LNCaP clone FGC (cell line): ENCODE data around the gene LRRK1.
A peak's percentile ranks its signal among the peaks of the same experiment; 100 is the strongest.

Experiments
- DNase-seq: peaks from one replicate; pipeline ENCODE4 v3.0.0-alpha.2; 2011; ENCODE audit warnings: low read depth
- H3K4me3 ChIP-seq: 2 replicates; pipeline ENCODE4 v1.5.1; 2011; ENCODE audit warnings: mild to moderate bottlenecking, low read depth, low read length, control low read depth
- CTCF ChIP-seq: IDR thresholded peaks from 2 replicates; pipeline ENCODE4 v1.5.1; 2012; ENCODE audit warnings: mild to moderate bottlenecking; ENCODE audit not compliant: control insufficient read depth, insufficient read depth; ENCODE audit errors: extremely low read depth

The LRRK1 gene

GRCh38 chr15:100901296-100901695 is 17.9 kb upstream of the LRRK1 start:
- no peak overlapping the region for H3K4me3 ChIP-seq
- DNase-seq: no peak
- no peak for TF ChIP-seq CTCF

- peak overlapping the region; percentile 32 for H3K4me3 ChIP-seq
- no peak for DNase-seq
- no peak for TF ChIP-seq CTCF
Measured at GRCh38 chr15:100901702-100902435, 17.3 kb upstream of the LRRK1 start.

DNA sequence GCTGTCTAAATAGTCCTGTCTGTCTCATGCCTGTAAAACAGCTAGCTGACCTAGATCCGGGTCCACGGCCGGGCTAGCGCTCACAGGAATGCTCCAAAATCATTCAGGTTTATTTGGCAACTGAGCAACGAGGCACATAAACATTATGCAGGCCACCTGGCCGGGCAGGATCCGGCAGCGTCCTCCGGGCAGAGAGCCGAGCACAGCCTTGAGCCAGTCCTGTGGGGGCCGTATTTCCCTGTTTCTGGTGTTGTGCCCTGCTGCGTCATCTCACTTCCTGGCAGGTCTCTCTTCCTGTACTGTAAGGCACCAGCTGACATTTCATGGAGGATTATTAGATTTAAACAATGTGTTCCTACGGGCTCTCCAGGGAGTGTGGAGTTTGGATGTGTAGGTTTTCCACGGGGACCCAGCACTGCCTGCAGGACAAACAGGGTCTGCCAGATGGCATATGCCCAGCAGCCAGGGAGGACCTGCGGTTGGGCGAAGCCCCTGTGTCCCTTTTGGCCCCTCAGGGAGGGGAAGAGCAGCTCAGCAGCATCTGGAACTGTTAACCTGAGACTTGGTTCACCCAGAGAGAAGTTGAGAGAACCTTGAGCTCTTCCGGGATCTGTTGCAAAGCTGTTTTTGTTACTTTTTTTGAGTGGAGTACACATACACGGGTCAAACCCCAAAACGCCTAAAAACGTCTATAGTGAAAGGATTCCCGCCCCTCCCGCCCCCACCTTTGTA is 16.6 kb upstream of the LRRK1 start:
- peak; percentile 99 for DNase-seq
- peak overlapping the region; percentile 34 for H3K4me3 ChIP-seq
- TF ChIP-seq CTCF: no peak

- no peak for DNase-seq
- TF ChIP-seq CTCF: no peak
Measured at GRCh38 chr15:100903168-100903554, 16.0 kb upstream of the LRRK1 start.

GRCh38 chr15:100905850-100906249 is 13.3 kb upstream of the LRRK1 start:
- no peak for DNase-seq
- no peak overlapping the region for H3K4me3 ChIP-seq
- no peak for TF ChIP-seq CTCF

More at GRCh38 chr15:100903168-100903554, 16.0 kb upstream of the LRRK1 start:
- H3K4me3 ChIP-seq: peak overlapping the region; percentile 34; the same call in 1 of the 2 replicates

- no peak for TF ChIP-seq CTCF
- no peak for DNase-seq
- no peak overlapping the region for H3K4me3 ChIP-seq
Measured at GRCh38 chr15:100908466-100908865, 10.7 kb upstream of the LRRK1 start.

DNA sequence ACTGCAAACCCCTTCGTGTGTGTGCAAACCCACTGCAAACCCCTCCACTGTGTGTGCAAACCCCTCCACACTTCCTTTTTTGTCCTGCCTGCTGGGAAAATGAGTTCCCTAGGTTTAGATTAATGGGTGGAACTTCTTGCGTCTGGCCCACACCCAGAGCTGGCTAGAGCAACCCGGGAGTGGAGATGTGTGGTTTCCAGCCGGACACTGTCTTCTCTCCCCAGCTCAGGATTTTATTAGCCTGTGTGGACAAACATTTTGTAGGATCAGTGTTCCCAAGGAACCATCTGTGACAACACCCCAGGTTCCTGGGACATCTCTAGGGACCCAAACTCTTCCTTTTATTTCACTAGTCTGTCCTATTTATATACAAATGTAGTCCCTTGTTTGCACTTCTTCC is 9.6 kb upstream of the LRRK1 start:
- no peak overlapping the region for H3K4me3 ChIP-seq
- no peak for TF ChIP-seq CTCF
- DNase-seq: no peak
